DND-41 (cell line): ENCODE results near the gene VCL.

Experiments
- CTCF ChIP-seq: IDR thresholded peaks from 2 replicates; pipeline ENCODE4 v1.5.1; 2012; ENCODE audit warnings: borderline replicate concordance, low read length, moderate library complexity, mild to moderate bottlenecking; ENCODE audit not compliant: poor library complexity, severe bottlenecking; ENCODE audit errors: extremely low read depth
- EZH2 ChIP-seq: IDR thresholded peaks from 3 replicates; pipeline ENCODE4 v1.6.1; 2012; ENCODE audit warnings: borderline replicate concordance, low read depth, mild to moderate bottlenecking, moderate library complexity, low read length, inconsistent platforms; ENCODE audit not compliant: severe bottlenecking

GRCh38 chr10:73975388-73975787 lies 22.5 kb upstream of the VCL start:
- TF ChIP-seq EZH2 = no peak
- TF ChIP-seq CTCF = no peak
